H1 (cell line): ENCODE measurements around the gene LRRC45. TPM values are rescaled to one million over a fixed set of nuclear protein-coding genes. Genes with fewer than 3 reads are reported as not detected.

Experiments
- CTCF ChIA-PET: fragments of 300-600 bp; sonication (Branson Sonifier 250); formaldehyde crosslinking; loops from one replicate; lab custom pipeline; 2021; ENCODE audit not compliant: partially characterized antibody; lab: Charles Lee
- POLR2A ChIA-PET: fragments of 300-600 bp; sonication (Branson Sonifier 250); formaldehyde crosslinking; loops from one replicate; lab custom pipeline; 2021; ENCODE audit warnings: inconsistent platforms; ENCODE audit not compliant: partially characterized antibody; lab: Charles Lee
- DNase-seq, 2 experiments: peaks; one replicate each; pipeline versions ENCODE4 v3.0.0 to v3.0.0-alpha.2; 2010 to 2022; ENCODE audit warnings: low spot score in 2 of 2, low read depth in 1 of 2, mixed read lengths in 1 of 2
- FAIRE-seq: peaks from 2 replicates; lab custom pipeline; 2011; peaks lifted over from hg19 to GRCh38; lab: Jason Lieb, UNC
- H2AFZ ChIP-seq: 2 replicates; pipeline ENCODE4 v1.8.1; 2012; ENCODE audit warnings: low read length, inconsistent platforms
- H2AK5ac ChIP-seq: 2 replicates; pipeline ENCODE4 v1.6.1; 2013; ENCODE audit warnings: low read depth, low read length
- H2BK120ac ChIP-seq: replicated peaks from 2 replicates; pipeline ENCODE3; 2013; ENCODE audit warnings: low read depth, low read length, inconsistent platforms
- H2BK12ac ChIP-seq: 2 replicates; pipeline ENCODE4 v1.6.1; 2013; ENCODE audit warnings: low read depth, low read length
- H2BK15ac ChIP-seq: 2 replicates; pipeline ENCODE4 v1.6.1; 2013; ENCODE audit warnings: low read length
- H2BK20ac ChIP-seq: 2 replicates; pipeline ENCODE4 v1.6.1; 2013; ENCODE audit warnings: low read length
- H2BK5ac ChIP-seq: 2 replicates; pipeline ENCODE4 v1.6.1; 2013; ENCODE audit warnings: low read depth, low read length
- H3K14ac ChIP-seq: 2 replicates; pipeline ENCODE4 v1.6.1; 2013; ENCODE audit warnings: inconsistent platforms; ENCODE audit not compliant: insufficient read length
- H3K18ac ChIP-seq: 2 replicates; pipeline ENCODE4 v1.6.1; 2013; ENCODE audit warnings: low read length; ENCODE audit errors: extremely low read depth
- H3K23ac ChIP-seq: 2 replicates; pipeline ENCODE4 v1.6.1; 2013; ENCODE audit warnings: inconsistent platforms; ENCODE audit not compliant: insufficient read length
- H3K23me2 ChIP-seq: 2 replicates; pipeline ENCODE4 v1.6.1; 2013; ENCODE audit warnings: low read depth, low read length
- H3K27ac ChIP-seq: 2 replicates; pipeline ENCODE4 v1.6.1; 2011; ENCODE audit warnings: low read depth, low read length, inconsistent platforms
- H3K27me3 ChIP-seq, 4 experiments: replicated peaks in 1 of 4; 1 replicate in 1 of 4; 2 replicates in 3 of 4; pipeline versions ENCODE4 v1.6.1 to v1.8.1; 2011 to 2013; ENCODE audit warnings: low read length in 3 of 4, mild to moderate bottlenecking in 3 of 4, inconsistent platforms in 2 of 4, mixed read lengths in 2 of 4, moderate library complexity in 1 of 4; ENCODE audit not compliant: control insufficient read depth in 3 of 4, insufficient read depth in 3 of 4; ENCODE audit errors: extremely low read depth in 1 of 4
- H3K36me3 ChIP-seq, 4 experiments: 2 replicates each; pipeline versions ENCODE4 v1.6.1 to v1.8.1; 2011 to 2013; ENCODE audit warnings: mild to moderate bottlenecking in 4 of 4, low read length in 3 of 4, moderate library complexity in 2 of 4, control low read depth in 1 of 4, inconsistent platforms in 1 of 4; ENCODE audit not compliant: insufficient read depth in 4 of 4, control insufficient read depth in 2 of 4
- H3K4ac ChIP-seq: replicated peaks from 2 replicates; pipeline ENCODE3; 2013; ENCODE audit warnings: low read length, low read depth, mixed read lengths, inconsistent platforms; ENCODE audit not compliant: insufficient read length
- H3K4me1 ChIP-seq, 4 experiments: replicated peaks in 1 of 4; 1 replicate in 1 of 4; 2 replicates in 3 of 4; pipeline versions ENCODE4 v1.6.1 to v1.8.1; 2011 to 2013; ENCODE audit warnings: low read length in 3 of 4, inconsistent platforms in 2 of 4, mixed read lengths in 1 of 4; ENCODE audit not compliant: insufficient read depth in 4 of 4, control insufficient read depth in 3 of 4
- H3K4me2 ChIP-seq, 2 experiments: 2 replicates each; pipeline versions ENCODE4 v1.6.1 to v1.8.1; 2011 to 2013; ENCODE audit warnings: low read depth in 2 of 2, low read length in 2 of 2, control low read depth in 1 of 2, inconsistent platforms in 1 of 2, mild to moderate bottlenecking in 1 of 2; ENCODE audit not compliant: insufficient read depth in 1 of 2
- H3K4me3 ChIP-seq, 4 experiments: fragments of 200-600, 300-600 bp in 1 of 4; sonication (generic), shearing (Covaris generic), sonication (Bioruptor Twin) in 1 of 4; 2 replicates each; pipeline versions ENCODE4 v1.5.1 to v1.8.1; 2011 to 2016; ENCODE audit warnings: low read length in 4 of 4, low read depth in 3 of 4, control low read depth in 2 of 4, inconsistent platforms in 2 of 4, mild to moderate bottlenecking in 2 of 4, mixed read lengths in 1 of 4, moderate library complexity in 1 of 4; ENCODE audit not compliant: insufficient read depth in 2 of 4; ENCODE audit errors: extremely low read depth in 1 of 4
- H3K56ac ChIP-seq: replicated peaks from 2 replicates; pipeline ENCODE3; 2013; ENCODE audit warnings: low read depth, mild to moderate bottlenecking, mixed read lengths, low read length, inconsistent platforms; ENCODE audit not compliant: insufficient read length
- H3K79me1 ChIP-seq: 2 replicates; pipeline ENCODE4 v1.6.1; 2013; ENCODE audit warnings: low read depth, low read length, control low read depth
- H3K79me2 ChIP-seq, 2 experiments: 2 replicates each; pipeline versions ENCODE4 v1.6.1 to v1.8.1; 2012 to 2013; ENCODE audit warnings: low read length in 2 of 2, mild to moderate bottlenecking in 2 of 2, inconsistent platforms in 1 of 2; ENCODE audit not compliant: insufficient read depth in 2 of 2, control insufficient read depth in 1 of 2
- H3K9ac ChIP-seq, 4 experiments: replicated peaks in 1 of 4; 1 replicate in 1 of 4; 2 replicates in 3 of 4; pipeline versions ENCODE4 v1.6.1 to v1.8.1; 2011 to 2013; ENCODE audit warnings: low read depth in 3 of 4, low read length in 3 of 4, control low read depth in 2 of 4, mild to moderate bottlenecking in 2 of 4, moderate library complexity in 2 of 4, inconsistent platforms in 1 of 4; ENCODE audit errors: extremely low read depth in 1 of 4
- H3K9me3 ChIP-seq, 2 experiments: 2 replicates each; pipeline versions ENCODE4 v1.6.1 to v1.8.1; 2012 to 2013; ENCODE audit warnings: mild to moderate bottlenecking in 2 of 2, moderate library complexity in 2 of 2, control low read depth in 1 of 2, inconsistent platforms in 1 of 2, low read depth in 1 of 2, low read length in 1 of 2, mixed read lengths in 1 of 2; ENCODE audit not compliant: insufficient read depth in 2 of 2
- H4K20me1 ChIP-seq, 2 experiments: replicated peaks in 1 of 2; 2 replicates each; pipeline versions ENCODE3 to v1.8.1; 2011 to 2013; ENCODE audit warnings: inconsistent platforms in 2 of 2, low read length in 2 of 2, mild to moderate bottlenecking in 1 of 2; ENCODE audit not compliant: insufficient read depth in 2 of 2, control insufficient read depth in 1 of 2
- H4K5ac ChIP-seq: 2 replicates; pipeline ENCODE4 v1.6.1; 2013; ENCODE audit warnings: low read length, low read depth, mixed read lengths, inconsistent platforms; ENCODE audit not compliant: insufficient read length
- H4K8ac ChIP-seq: 2 replicates; pipeline ENCODE4 v1.8.0; 2013; ENCODE audit warnings: mild to moderate bottlenecking, moderate library complexity, low read length, inconsistent platforms; ENCODE audit not compliant: insufficient read depth; ENCODE audit errors: extremely low read depth
- H4K91ac ChIP-seq: replicated peaks from 2 replicates; pipeline ENCODE3; 2013; ENCODE audit warnings: low read length, mixed read lengths, inconsistent platforms; ENCODE audit not compliant: insufficient read length
- CHD2 ChIP-seq: IDR thresholded peaks from 2 replicates; pipeline ENCODE4 v1.6.1; 2012; ENCODE audit warnings: low read length, improper control_type of control experiment
- EZH2 ChIP-seq: fragments of 200-600 bp; sonication (generic); IDR thresholded peaks from 2 replicates; pipeline ENCODE4 v1.7.1; 2012; ENCODE audit warnings: low read depth, mild to moderate bottlenecking, moderate library complexity, low read length, inconsistent platforms; ENCODE audit not compliant: severe bottlenecking
- FOSL1 ChIP-seq: IDR thresholded peaks from 2 replicates; pipeline ENCODE4 v1.6.1; 2011; ENCODE audit warnings: mild to moderate bottlenecking, low read depth, low read length, moderate library complexity; ENCODE audit not compliant: insufficient read depth
- KDM1A ChIP-seq: fragments of 200-600, 300-600 bp; sonication (generic); IDR thresholded peaks from 2 replicates; pipeline ENCODE4 v1.7.1; 2016; ENCODE audit warnings: mild to moderate bottlenecking, low read length, borderline replicate concordance
- PHF8 ChIP-seq: fragments of 200-600 bp; sonication (generic); conservative IDR thresholded peaks from 2 replicates; pipeline ENCODE4 v1.7.1; 2012; ENCODE audit warnings: low read depth, mild to moderate bottlenecking, inconsistent platforms, low read length, moderate library complexity
- SAP30 ChIP-seq: fragments of 300-600 bp; sonication (generic); IDR thresholded peaks from 2 replicates; pipeline ENCODE4 v1.7.1; 2012; ENCODE audit warnings: low read length, moderate library complexity, mild to moderate bottlenecking, inconsistent platforms; ENCODE audit not compliant: insufficient read depth, insufficient replicate concordance
- SIX5 ChIP-seq: IDR thresholded peaks from 2 replicates; pipeline ENCODE4 v1.6.1; 2011; ENCODE audit warnings: mild to moderate bottlenecking, low read depth, low read length
- WGBS, 2 experiments: shearing (Covaris generic) in 1 of 2; methylation state at CpG; one replicate each; pipeline versions ENCODE4 v1.1.6 to v1.1.7; 2013 to 2015; ENCODE audit warnings: low lambda C conversion rate in 2 of 2, mixed read lengths in 2 of 2, inconsistent platforms in 1 of 2, low coverage in 1 of 2, missing lambda C conversion rate in 1 of 2; ENCODE audit not compliant: insufficient replicate concordance in 2 of 2, insufficient coverage in 1 of 2, insufficient read length in 1 of 2; ENCODE audit errors: extremely low coverage in 1 of 2, missing lambda C conversion rate in 1 of 2; 5-methylcytosine and 5-hydroxymethylcytosine counted together
- polyA plus RNA-seq, 7 experiments: library from polyadenylated mRNA; depleted of rRNA in 3 of 7; stranded (reverse) in 5 of 7; unstranded in 2 of 7; fragments of >200 nt in 5 of 7; fragments of 200-250 nt in 2 of 7; gene quantifications; 1 replicate in 5 of 7; 2 replicates in 1 of 7; 4 replicates in 1 of 7; pipeline versions ENCODE4 v1.2.1 to v1.2.3, GENCODE V29; 2011 to 2013; ENCODE audit warnings: missing spikeins in 2 of 7, mixed read lengths in 2 of 7
- total RNA-seq: library from RNA; stranded (reverse); fragmentation: NEBNext Ultra II Directional; extraction: Animal tissue kit (Norgen Biotek cat#: 25700); gene quantifications from 2 replicates; pipeline ENCODE4 v1.2.1, GENCODE V29; 2021
- TF ChIP-seq, protein P1 (sequence below): IDR thresholded peaks from 2 replicates; pipeline ENCODE4 v1.6.1; 2012; ENCODE audit warnings: low read length, inconsistent platforms
- TF ChIP-seq, protein P2 (sequence below): IDR thresholded peaks from 2 replicates; pipeline ENCODE4 v1.6.1; 2011; ENCODE audit warnings: low read depth, mild to moderate bottlenecking, low read length; ENCODE audit not compliant: insufficient read depth

Gene LRRC45
- total and polyA plus RNA-seq, 2 of the 8 experiments (the other 6 are each of a cell fraction or from before 2014, with no cell fraction given), result 11.5 to 29.0 TPM

DNA sequence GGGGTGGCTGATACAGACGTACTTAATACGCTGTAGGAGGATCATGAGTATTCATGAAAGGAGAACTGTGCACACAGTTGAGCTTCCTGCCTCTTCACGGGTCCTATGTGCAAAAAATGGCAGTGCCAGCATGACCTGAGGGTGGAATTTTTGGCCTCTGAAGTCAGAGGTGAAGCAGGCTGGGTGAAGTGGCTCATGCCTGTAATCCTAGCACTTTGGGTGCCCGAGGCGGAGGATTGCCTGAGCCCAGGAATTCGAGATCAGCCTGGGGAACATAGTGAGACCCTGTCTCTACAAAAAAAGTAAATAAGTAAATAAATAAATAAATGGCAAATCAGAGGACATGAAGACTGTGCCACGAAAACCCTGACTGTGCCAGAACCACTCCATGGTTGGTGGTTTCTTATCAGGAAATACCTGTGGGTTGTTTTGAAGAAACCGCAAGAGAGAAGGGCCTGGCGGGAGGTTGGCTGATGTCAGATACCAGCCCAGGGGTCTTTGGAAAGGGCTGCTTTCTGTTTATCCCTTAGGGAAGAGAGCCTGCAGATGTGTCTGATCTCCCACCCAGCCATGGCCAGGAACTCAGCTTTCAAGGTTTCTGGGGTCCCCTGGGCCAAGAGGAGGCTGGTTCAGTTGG is 42.3 kb upstream of the LRRC45 start:
- no peak overlapping the region for H3K27ac ChIP-seq
- no peak overlapping the region for H4K5ac ChIP-seq
- no peak overlapping the region for H3K14ac ChIP-seq
- H3K9me3 ChIP-seq, result no peaks in the 10 kb centered on the region
- no peak overlapping the region for H2BK12ac ChIP-seq
- no peak overlapping the region for H2BK20ac ChIP-seq
- peaks cover 11% of the 10 kb centered on the region; the same call in 1 of the 2 replicates for H3K23me2 ChIP-seq
- peaks cover 3% of the 10 kb centered on the region; the same call in 1 of the 2 replicates for H3K79me1 ChIP-seq
- H4K8ac ChIP-seq, result no peak overlapping the region
- no peak overlapping the region for H3K56ac ChIP-seq
- no peak overlapping the region for H3K4me2 ChIP-seq
- no peak overlapping the region for H2BK120ac ChIP-seq
- 90% methylated on average over 9 of the region's 9 CpGs; no CpG with 5 or more reads in 1 of the 2 experiments for WGBS, 2 experiments
- H3K4ac ChIP-seq, result no peak overlapping the region
- H2AK5ac ChIP-seq, result no peak overlapping the region
- DNase-seq (no peak), FAIRE-seq (no peak)
- H3K23ac ChIP-seq, result no peak overlapping the region
- CTCF ChIA-PET, result interaction anchor here (0.6 to 1.1 kb wide), 5 partner anchors 13 to 1721 kb away, joined by 3 to 4 read pairs (median 3); no protein-coding TSS in a partner anchor
- no peak overlapping the region for H2AFZ ChIP-seq
- no peak overlapping the region for H4K91ac ChIP-seq
- POLR2A ChIA-PET, result interaction anchor here (0.9 to 5.8 kb wide), 6 partner anchors 9 to 115 kb away, joined by 3 to 40 read pairs (median 4); no protein-coding TSS in a partner anchor
- no peak overlapping the region for H3K18ac ChIP-seq
- H3K4me3 ChIP-seq, result no peak overlapping the region
- 0 out of 2 replicates have a peak overlapping the region, but pooled peaks have one; percentile 15 for H2BK5ac ChIP-seq
- peaks cover 0 to 7% (median 6%) of the 10 kb centered on the region in 4 experiments; a peak in 5 of 7 replicates for H3K4me1 ChIP-seq
- no peak overlapping the region for H2BK15ac ChIP-seq
- H4K20me1 ChIP-seq, result peaks cover 0 to 6% of the 10 kb centered on the region in 2 experiments
- peaks cover 2 to 21% (median 12%) of the 10 kb centered on the region in 4 experiments; a peak in 5 of 8 replicates for H3K36me3 ChIP-seq
- peaks cover 0 to 12% (median 11%) of the 10 kb centered on the region in 4 experiments; a peak in 5 of 7 replicates for H3K27me3 ChIP-seq
- 0 out of 4 replicates have a peak, but pooled peaks cover 0 to 4% of the 10 kb centered on the region in 2 experiments for H3K79me2 ChIP-seq
- no peak overlapping the region for H3K9ac ChIP-seq
- no peak for TF ChIP-seq PHF8
- TF ChIP-seq SAP30, result no peak
- TF ChIP-seq KDM1A, result no peak
- TF ChIP-seq, protein P1, sequence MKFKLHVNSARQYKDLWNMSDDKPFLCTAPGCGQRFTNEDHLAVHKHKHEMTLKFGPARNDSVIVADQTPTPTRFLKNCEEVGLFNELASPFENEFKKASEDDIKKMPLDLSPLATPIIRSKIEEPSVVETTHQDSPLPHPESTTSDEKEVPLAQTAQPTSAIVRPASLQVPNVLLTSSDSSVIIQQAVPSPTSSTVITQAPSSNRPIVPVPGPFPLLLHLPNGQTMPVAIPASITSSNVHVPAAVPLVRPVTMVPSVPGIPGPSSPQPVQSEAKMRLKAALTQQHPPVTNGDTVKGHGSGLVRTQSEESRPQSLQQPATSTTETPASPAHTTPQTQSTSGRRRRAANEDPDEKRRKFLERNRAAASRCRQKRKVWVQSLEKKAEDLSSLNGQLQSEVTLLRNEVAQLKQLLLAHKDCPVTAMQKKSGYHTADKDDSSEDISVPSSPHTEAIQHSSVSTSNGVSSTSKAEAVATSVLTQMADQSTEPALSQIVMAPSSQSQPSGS, result no peak
- TF ChIP-seq, protein P2, sequence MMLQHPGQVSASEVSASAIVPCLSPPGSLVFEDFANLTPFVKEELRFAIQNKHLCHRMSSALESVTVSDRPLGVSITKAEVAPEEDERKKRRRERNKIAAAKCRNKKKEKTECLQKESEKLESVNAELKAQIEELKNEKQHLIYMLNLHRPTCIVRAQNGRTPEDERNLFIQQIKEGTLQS, result no peak
- TF ChIP-seq FOSL1, result no peak
- no peak for TF ChIP-seq CHD2
- no peak for TF ChIP-seq EZH2
- no peak for TF ChIP-seq SIX5
